HG03342 (cell line): ENCODE measurements around the gene MYBPHL.

Source experiments
- ATAC-seq: cut with Tn5 transposase; IDR thresholded peaks from one replicate; pipeline ENCODE4 v1.9.1; 2021; ENCODE audit warnings: mild to moderate bottlenecking, moderate library complexity; ENCODE audit not compliant: unreplicated experiment

Gene MYBPHL

GRCh38 chr1:109306832-109307273 is at the start of gene MYBPHL:
MYBPHL (minus strand) TSS chr1:109307011; CDS start chr1:109306991, 20 bp downstream.
- no peak for ATAC-seq

GRCh38 chr1:109356505-109356904 is 49.7 kb upstream of the MYBPHL start:
- no peak for ATAC-seq

GRCh38 chr1:109354929-109355328 is 48.1 kb upstream of the MYBPHL start:
- no peak for ATAC-seq

GRCh38 chr1:109351457-109351856 is 44.6 kb upstream of the MYBPHL start:
- ATAC-seq: no peak

- ATAC-seq: no peak
Measured at GRCh38 chr1:109350655-109351054, 43.8 kb upstream of the MYBPHL start.

- ATAC-seq: no peak
Measured at GRCh38 chr1:109350182-109350581, 43.4 kb upstream of the MYBPHL start.

GRCh38 chr1:109347511-109347910 is 40.7 kb upstream of the MYBPHL start:
- no peak for ATAC-seq

- no peak for ATAC-seq
Measured at GRCh38 chr1:109341944-109342930, 35.4 kb upstream of the MYBPHL start.

- no peak for ATAC-seq
Measured at GRCh38 chr1:109338608-109339007, 31.8 kb upstream of the MYBPHL start.

- no peak for ATAC-seq
Measured at GRCh38 chr1:109338091-109338490, 31.3 kb upstream of the MYBPHL start.

- no peak for ATAC-seq
Measured at GRCh38 chr1:109335091-109335490, 28.3 kb upstream of the MYBPHL start.

GRCh38 chr1:109331113-109331512 is 24.3 kb upstream of the MYBPHL start:
- no peak for ATAC-seq

GRCh38 chr1:109327285-109327684 is 20.5 kb upstream of the MYBPHL start:
- no peak for ATAC-seq

- ATAC-seq: no peak
Measured at GRCh38 chr1:109322974-109323373, 16.2 kb upstream of the MYBPHL start.

GRCh38 chr1:109319114-109319513 is 12.3 kb upstream of the MYBPHL start:
- no peak for ATAC-seq

GRCh38 chr1:109316506-109316905 is 9.7 kb upstream of the MYBPHL start:
- no peak for ATAC-seq

- ATAC-seq: no peak
Measured at GRCh38 chr1:109315288-109315687, 8.5 kb upstream of the MYBPHL start.

GRCh38 chr1:109314795-109315194 is 8.0 kb upstream of the MYBPHL start:
- ATAC-seq: no peak

GRCh38 chr1:109312978-109313775 is 6.4 kb upstream of the MYBPHL start:
- ATAC-seq: no peak

GRCh38 chr1:109312246-109312645 is 5.4 kb upstream of the MYBPHL start:
- ATAC-seq: no peak

- ATAC-seq: no peak
Measured at GRCh38 chr1:109309347-109309746, 2.5 kb upstream of the MYBPHL start.
